ENCODE measurements around the gene C16orf54. TPM values are rescaled to one million over a fixed set of nuclear protein-coding genes. Genes with fewer than 3 reads are reported as not detected.
"Not testable (repeated sequence)": the region's sequence is repeated elsewhere in the genome, so short reads cannot be mapped to it uniquely, and the experiment has no call there.

Gene C16orf54
- 0.36 TPM for total RNA-seq

GRCh38 chr16:29745853-29746345 lies at the start of gene C16orf54:
TSS of gene C16orf54 (minus strand) at chr16:29745990. CDS start at chr16:29744951, 1,039 bp downstream.
- ATAC-seq, result peak; percentile 81

- no peak for ATAC-seq
Observed at GRCh38 chr16:29794231-29794710, 48.5 kb upstream of the C16orf54 start.

GRCh38 chr16:29793153-29793552 lies 47.4 kb upstream of the C16orf54 start:
- ATAC-seq, result not testable (repeated sequence)

GRCh38 chr16:29791845-29792807 lies 46.3 kb upstream of the C16orf54 start:
- no peak for ATAC-seq

GRCh38 chr16:29790949-29791844 lies 45.4 kb upstream of the C16orf54 start:
- ATAC-seq, result peak; percentile 3

- ATAC-seq, result peak; percentile 98
Observed at GRCh38 chr16:29790183-29790948, 44.6 kb upstream of the C16orf54 start, which contains the start of gene KIF22. TSS of gene KIF22 (plus strand) at chr16:29790751. CDS start at chr16:29790760, 9 bp downstream.

- peak; percentile 9 for ATAC-seq
Observed at GRCh38 chr16:29789775-29790182, 44.0 kb upstream of the C16orf54 start.

GRCh38 chr16:29787155-29787554 lies 41.4 kb upstream of the C16orf54 start:
- ATAC-seq, result not testable (repeated sequence)

GRCh38 chr16:29784901-29785500 lies 39.2 kb upstream of the C16orf54 start:
- peak; percentile 76 for ATAC-seq

GRCh38 chr16:29784157-29784556 lies 38.4 kb upstream of the C16orf54 start:
- ATAC-seq, result no peak

- not testable (repeated sequence) for ATAC-seq
Observed at GRCh38 chr16:29783094-29783953, 37.5 kb upstream of the C16orf54 start.

- ATAC-seq, result no peak
Observed at GRCh38 chr16:29779474-29779873, 33.7 kb upstream of the C16orf54 start.

GRCh38 chr16:29777576-29778350 lies 32.0 kb upstream of the C16orf54 start, which contains the start of gene ZG16:
TSS of gene ZG16 (plus strand) at chr16:29778256. CDS start at chr16:29779267, 1,011 bp downstream.
- peak; percentile 15 for ATAC-seq

GRCh38 chr16:29775742-29776408 lies 30.1 kb upstream of the C16orf54 start:
- no peak for ATAC-seq

GRCh38 chr16:29774730-29775129 lies 28.9 kb upstream of the C16orf54 start:
- no peak for ATAC-seq

- ATAC-seq, result not testable (repeated sequence)
Observed at GRCh38 chr16:29772330-29772729, 26.5 kb upstream of the C16orf54 start.

GRCh38 chr16:29770250-29770929 lies 24.6 kb upstream of the C16orf54 start:
- ATAC-seq, result no peak

GRCh38 chr16:29769507-29769906 lies 23.7 kb upstream of the C16orf54 start:
- ATAC-seq, result no peak
